ENCODE measurements around the gene DKK1.

- TF ChIP-seq EZH2 (IDR thresholded peaks at IDR 0.05) = no peak
- no peak for TF ChIP-seq POLR2AphosphoS5 (IDR thresholded peaks at IDR 0.05; ENCODE audit: borderline replicate concordance, low read depth, low read length)
Observed at GRCh38 chr10:52353205-52353604, 39.1 kb downstream of the DKK1 start.

All from SK-N-MC (cell line).